Activated B cell treated with CpG ODN at 0.5 μM for 24 hours (primary cell): ENCODE results near the gene PTPRC. TPM values are rescaled to one million over a fixed set of nuclear protein-coding genes. Genes with fewer than 3 reads are reported as not detected.

Source experiments
- ATAC-seq: fragments of 200-7000 bp; cut with Tn5 transposase; one replicate; pipeline ENCODE4 v1.10.0; 2021; ENCODE audit warnings: low read depth, mild to moderate bottlenecking, moderate library complexity
- CTCF ChIA-PET: fragments of 350-600 bp; sonication (Branson Sonifier 250); formaldehyde crosslinking; loops from one replicate; lab custom pipeline; 2021; ENCODE audit warnings: antibody characterized with exemption; lab: Charles Lee
- POLR2A ChIA-PET: fragments of 350-600 bp; sonication (Branson Sonifier 250); formaldehyde crosslinking; loops from one replicate; lab custom pipeline; 2021; ENCODE audit warnings: antibody characterized with exemption; lab: Charles Lee
- DNase-seq: peaks from one replicate; pipeline ENCODE4 v3.0.0; 2022
- H3K27ac Mint-ChIP-seq: one replicate; pipeline ENCODE4 v1.8.0; 2020; ENCODE audit warnings: mixed read lengths
- H3K27me3 Mint-ChIP-seq: one replicate; pipeline ENCODE4 v1.8.0; 2021; ENCODE audit warnings: mixed read lengths
- H3K36me3 Mint-ChIP-seq: one replicate; pipeline ENCODE4 v1.8.0; 2021; ENCODE audit warnings: low read depth, mixed read lengths
- H3K4me1 Mint-ChIP-seq: one replicate; pipeline ENCODE4 v1.8.0; 2021; ENCODE audit warnings: mixed read lengths
- H3K4me3 Mint-ChIP-seq: one replicate; pipeline ENCODE4 v1.8.0; 2020; ENCODE audit warnings: mild to moderate bottlenecking, mixed read lengths
- H3K9me3 Mint-ChIP-seq: one replicate; pipeline ENCODE4 v1.8.0; 2020; ENCODE audit warnings: mixed read lengths
- intact Hi-C: fragments of 100-400 bp; cut with micrococcal nuclease; formaldehyde crosslinking; loops from one replicate; pipeline ENCODE4 v1.15.1; 2024
- total RNA-seq: library from RNA; stranded (reverse); gene quantifications from 2 replicates; pipeline ENCODE4 v1.2.3, GENCODE V29; 2022
- TF ChIP-seq, protein P1 (sequence below): fragments of 200-600 bp; IDR thresholded peaks from one replicate; pipeline ENCODE4 v1.8.0; 2022; ENCODE audit warnings: antibody characterized with exemption, mild to moderate bottlenecking

The PTPRC gene
- total RNA-seq, 1 donor from 2014 or later: 506 TPM

DNA sequence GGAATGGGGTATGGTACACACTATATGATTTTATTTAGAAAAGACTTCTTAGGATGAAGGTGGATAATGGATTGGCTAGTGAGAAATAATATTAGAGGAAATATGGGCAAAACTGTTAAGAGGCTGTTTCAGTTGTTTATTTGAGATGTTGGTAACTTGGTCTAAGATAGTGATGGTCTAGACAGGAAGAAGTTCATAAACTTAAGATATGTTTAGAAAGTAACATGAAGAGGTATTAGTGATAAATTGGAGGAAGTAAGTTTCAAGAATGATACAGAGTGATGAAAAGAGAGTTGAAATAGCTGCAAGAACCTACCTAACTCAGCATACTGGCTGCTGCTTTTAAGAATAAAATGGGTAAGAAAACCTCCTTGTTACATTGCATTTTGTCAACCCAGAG lies 9.2 kb upstream of the PTPRC start:
- Mint-ChIP-seq H3K9me3 (peaks cover 3% of the 10 kb centered on the region), H3K4me1 (peaks cover 99% of the 10 kb centered on the region), H3K27me3 (no peaks in the 10 kb centered on the region), H3K36me3 (no peaks in the 10 kb centered on the region), H3K27ac (peak overlapping the region; percentile 51), H3K4me3 (peak overlapping the region; percentile 1)
- ATAC-seq: no peak
- no peak for DNase-seq
- CTCF ChIA-PET: interaction anchor here (0.6 kb wide), 1 partner anchor 854 kb away, joined by 3 read pairs; the partner anchor contains the start of gene DENND1B
- TF ChIP-seq, protein P1, sequence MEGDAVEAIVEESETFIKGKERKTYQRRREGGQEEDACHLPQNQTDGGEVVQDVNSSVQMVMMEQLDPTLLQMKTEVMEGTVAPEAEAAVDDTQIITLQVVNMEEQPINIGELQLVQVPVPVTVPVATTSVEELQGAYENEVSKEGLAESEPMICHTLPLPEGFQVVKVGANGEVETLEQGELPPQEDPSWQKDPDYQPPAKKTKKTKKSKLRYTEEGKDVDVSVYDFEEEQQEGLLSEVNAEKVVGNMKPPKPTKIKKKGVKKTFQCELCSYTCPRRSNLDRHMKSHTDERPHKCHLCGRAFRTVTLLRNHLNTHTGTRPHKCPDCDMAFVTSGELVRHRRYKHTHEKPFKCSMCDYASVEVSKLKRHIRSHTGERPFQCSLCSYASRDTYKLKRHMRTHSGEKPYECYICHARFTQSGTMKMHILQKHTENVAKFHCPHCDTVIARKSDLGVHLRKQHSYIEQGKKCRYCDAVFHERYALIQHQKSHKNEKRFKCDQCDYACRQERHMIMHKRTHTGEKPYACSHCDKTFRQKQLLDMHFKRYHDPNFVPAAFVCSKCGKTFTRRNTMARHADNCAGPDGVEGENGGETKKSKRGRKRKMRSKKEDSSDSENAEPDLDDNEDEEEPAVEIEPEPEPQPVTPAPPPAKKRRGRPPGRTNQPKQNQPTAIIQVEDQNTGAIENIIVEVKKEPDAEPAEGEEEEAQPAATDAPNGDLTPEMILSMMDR: no peak
- intact Hi-C loops: loop anchor here (1.0 to 10.0 kb wide), 2 partner anchors 9 to 375 kb away; no protein-coding TSS in a partner anchor
- POLR2A ChIA-PET: interaction anchor here (0.6 to 11.9 kb wide), 3 partner anchors 7 to 56 kb away, joined by 4 to 307 read pairs (median 6); no protein-coding TSS in a partner anchor

DNA sequence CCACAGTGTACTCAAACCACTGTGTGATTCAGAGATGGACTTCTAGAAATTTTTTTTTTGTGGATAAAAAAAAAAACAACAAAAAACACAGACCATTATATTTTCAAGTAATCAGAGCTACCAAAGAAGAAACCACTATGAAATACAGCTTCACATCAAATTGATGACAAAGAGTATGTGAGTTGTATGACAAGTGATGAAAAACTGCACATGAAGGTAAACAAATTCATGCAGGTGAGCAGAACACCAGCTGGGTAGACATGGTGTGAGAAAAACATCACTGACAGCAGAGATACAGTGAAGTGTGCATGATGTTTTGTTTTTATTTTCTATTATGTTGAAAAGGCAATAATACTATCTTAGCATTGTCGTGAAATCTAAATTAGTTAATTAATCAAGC lies 8.0 kb upstream of the PTPRC start:
- CTCF ChIA-PET: interaction anchor here (2.0 kb wide), 1 partner anchor 8 kb away, joined by 10 read pairs; no protein-coding TSS in a partner anchor
- H3K9me3 Mint-ChIP-seq: peaks cover 3% of the 10 kb centered on the region
- peak overlapping the region; percentile 19 for H3K27ac Mint-ChIP-seq
- POLR2A ChIA-PET: interaction anchor here (0.7 to 11.9 kb wide), 5 partner anchors 8 to 473 kb away, joined by 3 to 307 read pairs (median 4); no protein-coding TSS in a partner anchor
- intact Hi-C loops: no loop called here
- TF ChIP-seq, protein P1: no peak
- H3K36me3 Mint-ChIP-seq: no peaks in the 10 kb centered on the region
- ATAC-seq (no peak), DNase-seq (no peak)
- H3K27me3 Mint-ChIP-seq: no peaks in the 10 kb centered on the region
- H3K4me1 Mint-ChIP-seq: peaks cover 96% of the 10 kb centered on the region
- no peak overlapping the region for H3K4me3 Mint-ChIP-seq

DNA sequence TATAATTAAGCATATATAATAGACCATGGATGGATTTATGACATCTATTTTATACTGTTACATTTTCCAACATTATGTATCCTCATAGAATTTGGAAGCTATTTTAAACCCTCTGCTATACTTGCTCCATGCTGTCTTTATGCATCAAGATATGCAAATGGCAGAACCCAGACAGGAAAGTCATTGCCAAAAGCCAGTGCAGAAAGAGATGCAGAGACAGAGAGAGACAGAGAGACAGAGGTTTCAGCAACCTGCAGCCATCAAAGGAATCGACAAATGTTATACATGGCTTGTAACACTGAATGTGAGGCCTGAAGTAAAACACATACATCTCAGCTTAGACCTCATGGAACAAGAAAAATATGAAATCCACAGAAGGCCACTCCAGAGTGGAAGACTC lies 7.5 kb upstream of the PTPRC start:
- Mint-ChIP-seq H3K36me3 (no peaks in the 10 kb centered on the region), H3K27me3 (no peaks in the 10 kb centered on the region), H3K27ac (peak overlapping the region; percentile 20), H3K4me1 (peaks cover 95% of the 10 kb centered on the region), H3K9me3 (peaks cover 3% of the 10 kb centered on the region), H3K4me3 (no peak overlapping the region)
- CTCF ChIA-PET: interaction anchor here (2.0 kb wide), 1 partner anchor 9 kb away, joined by 10 read pairs; no protein-coding TSS in a partner anchor
- DNase-seq (no peak), ATAC-seq (no peak)
- intact Hi-C loops: no loop called here
- TF ChIP-seq, protein P1: no peak
- POLR2A ChIA-PET: interaction anchor here (0.7 to 11.9 kb wide), 5 partner anchors 9 to 474 kb away, joined by 3 to 307 read pairs (median 4); no protein-coding TSS in a partner anchor

DNA sequence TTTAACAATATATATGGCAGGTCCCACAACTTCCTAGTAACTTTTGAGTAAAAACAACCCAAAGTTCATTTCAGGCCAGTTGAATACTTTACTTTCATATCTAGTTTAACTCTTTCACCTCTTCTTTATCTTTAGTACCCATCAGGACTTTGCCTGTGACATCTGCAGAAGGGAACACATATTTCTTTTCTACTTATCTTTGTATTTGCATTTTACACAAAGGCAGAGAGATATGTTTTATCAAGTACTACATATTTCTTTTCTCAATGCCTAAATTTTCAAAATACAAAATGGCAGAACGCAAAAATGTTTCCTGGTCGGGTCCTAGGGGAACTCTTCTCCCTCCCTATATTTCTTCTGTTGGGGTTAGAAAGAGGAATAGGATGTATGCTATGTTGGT lies 6.8 kb upstream of the PTPRC start:
- ATAC-seq (no peak), DNase-seq (no peak)
- no peaks in the 10 kb centered on the region for H3K36me3 Mint-ChIP-seq
- ChIA-PET POLR2A (interaction anchor here (0.6 to 11.9 kb wide), 3 partner anchors 10 to 168 kb away, joined by 3 to 307 read pairs (median 4); no protein-coding TSS in a partner anchor), CTCF (interaction anchor here (2.0 kb wide), 1 partner anchor 10 kb away, joined by 10 read pairs; no protein-coding TSS in a partner anchor)
- H3K9me3 Mint-ChIP-seq: peaks cover 3% of the 10 kb centered on the region
- peak overlapping the region; percentile 5 for H3K4me3 Mint-ChIP-seq
- no peaks in the 10 kb centered on the region for H3K27me3 Mint-ChIP-seq
- H3K27ac Mint-ChIP-seq: peak overlapping the region; percentile 64
- TF ChIP-seq, protein P1: no peak
- peaks cover 95% of the 10 kb centered on the region for H3K4me1 Mint-ChIP-seq
- intact Hi-C loops: no loop called here

DNA sequence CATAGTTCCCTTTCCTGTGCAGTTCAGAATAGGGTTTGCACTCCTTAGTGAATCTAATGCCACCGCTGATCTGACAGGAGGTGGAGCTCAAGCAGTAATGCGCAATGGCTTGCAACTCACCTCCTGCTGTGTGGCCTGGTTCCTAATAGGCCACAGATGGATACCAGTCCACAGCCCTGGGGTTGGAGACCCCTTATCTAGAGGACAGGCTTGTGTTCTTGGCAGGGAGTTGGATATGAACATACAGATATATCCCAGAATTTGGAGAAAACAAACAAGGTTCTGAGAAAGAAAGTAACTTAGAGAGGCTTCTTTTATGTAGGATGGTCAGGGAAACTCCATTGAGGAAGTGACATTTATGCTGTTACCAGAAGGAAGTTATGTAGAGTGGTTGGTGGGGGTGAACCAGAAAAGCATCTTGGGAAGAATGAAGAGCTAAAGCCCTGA lies 5.1 kb upstream of the PTPRC start:
- H3K27ac Mint-ChIP-seq: peak overlapping the region; percentile 80
- H3K9me3 Mint-ChIP-seq: peaks cover 3% of the 10 kb centered on the region
- peak overlapping the region; percentile 9 for H3K4me3 Mint-ChIP-seq
- no peaks in the 10 kb centered on the region for H3K27me3 Mint-ChIP-seq
- DNase-seq (peak; percentile 27), ATAC-seq (peak; percentile 87)
- intact Hi-C loops: loop anchor here (1.0 kb wide), 2 partner anchors 12 to 34 kb away; no protein-coding TSS in a partner anchor
- no peaks in the 10 kb centered on the region for H3K36me3 Mint-ChIP-seq
- ChIA-PET POLR2A (interaction anchor here (0.8 to 11.9 kb wide), 7 partner anchors 11 to 49 kb away, joined by 3 to 307 read pairs (median 11); no protein-coding TSS in a partner anchor), CTCF (interaction anchor here (1.3 to 2.3 kb wide), 3 partner anchors 10 to 49 kb away, joined by 4 to 13 read pairs (median 6); no protein-coding TSS in a partner anchor)
- TF ChIP-seq, protein P1: no peak
- peaks cover 95% of the 10 kb centered on the region for H3K4me1 Mint-ChIP-seq
